NCI-H460 (cell line): ENCODE results near the gene TTC33. TPM values are rescaled to one million over a fixed set of nuclear protein-coding genes. Genes with fewer than 3 reads are reported as not detected.
"Not testable (repeated sequence)": the region's sequence is repeated elsewhere in the genome, so short reads cannot be mapped to it uniquely, and the experiment has no call there.

Source experiments
- DNase-seq: peaks from one replicate; pipeline ENCODE4 v3.0.0-alpha.2; 2016; ENCODE audit warnings: low read depth; ENCODE audit errors: extremely low read depth
- total RNA-seq: library from RNA; depleted of rRNA; stranded (reverse); fragments of >200 nt; shearing (Covaris generic); gene quantifications from 2 replicates; pipeline ENCODE4 v1.2.3, GENCODE V29; 2014

Gene TTC33
- total RNA-seq, 1 experiment from 2014 or later = 25.1 TPM

- DNase-seq = no peak
These were observed 178.0 kb downstream of the TTC33 start for GRCh38 chr5:40577718-40578117.

GRCh38 chr5:40575921-40576320 is 179.8 kb downstream of the TTC33 start:
- no peak for DNase-seq

GRCh38 chr5:40575411-40575810 is 180.3 kb downstream of the TTC33 start:
- no peak for DNase-seq

- DNase-seq = no peak
These were observed 182.8 kb downstream of the TTC33 start for GRCh38 chr5:40572937-40573336.

- no peak for DNase-seq
These were observed 183.4 kb downstream of the TTC33 start for GRCh38 chr5:40572391-40572790.

- DNase-seq = no peak
These were observed 184.0 kb downstream of the TTC33 start for GRCh38 chr5:40571729-40572128.

GRCh38 chr5:40570408-40571129 is 185.2 kb downstream of the TTC33 start:
- DNase-seq = no peak

GRCh38 chr5:40569546-40570270 is 186.1 kb downstream of the TTC33 start:
- DNase-seq = no peak

- no peak for DNase-seq
These were observed 187.2 kb downstream of the TTC33 start for GRCh38 chr5:40568548-40568947.

- not testable (repeated sequence) for DNase-seq
These were observed 192.6 kb downstream of the TTC33 start for GRCh38 chr5:40563173-40563572.

GRCh38 chr5:40560474-40561110 is 195.2 kb downstream of the TTC33 start:
- DNase-seq = no peak

GRCh38 chr5:40559306-40559705 is 196.5 kb downstream of the TTC33 start:
- DNase-seq = no peak

GRCh38 chr5:40557501-40557900 is 198.3 kb downstream of the TTC33 start:
- DNase-seq = no peak

GRCh38 chr5:40556811-40557210 is 198.9 kb downstream of the TTC33 start:
- no peak for DNase-seq

GRCh38 chr5:40555886-40556285 is 199.9 kb downstream of the TTC33 start:
- DNase-seq = no peak

- DNase-seq = no peak
These were observed 200.9 kb downstream of the TTC33 start for GRCh38 chr5:40554813-40555212.

- DNase-seq = no peak
These were observed 201.7 kb downstream of the TTC33 start for GRCh38 chr5:40554054-40554453.

- no peak for DNase-seq
These were observed 202.8 kb downstream of the TTC33 start for GRCh38 chr5:40552981-40553380.

GRCh38 chr5:40551496-40552491 is 204.0 kb downstream of the TTC33 start:
- peak; percentile 83 for DNase-seq

GRCh38 chr5:40550481-40550880 is 205.3 kb downstream of the TTC33 start:
- no peak for DNase-seq

GRCh38 chr5:40549616-40550015 is 206.1 kb downstream of the TTC33 start:
- no peak for DNase-seq
